DOHH2 (cell line): ENCODE data around the gene OR3A2.

Source experiments
- EZH2phosphoT487 ChIP-seq: fragments of 200-600 bp; sonication (generic); IDR thresholded peaks from 2 replicates; pipeline ENCODE4 v1.6.1; 2017; ENCODE audit warnings: borderline replicate concordance, mild to moderate bottlenecking, antibody characterized with exemption, low read length, moderate library complexity, mixed read lengths
- TF ChIP-seq, protein P1 (sequence below): fragments of 200-600 bp; sonication (generic); IDR thresholded peaks from one replicate; pipeline ENCODE4 v1.5.1; 2014; ENCODE audit warnings: antibody characterized with exemption, mild to moderate bottlenecking, low read depth, low read length; ENCODE audit not compliant: poor library complexity, severe bottlenecking

DNA sequence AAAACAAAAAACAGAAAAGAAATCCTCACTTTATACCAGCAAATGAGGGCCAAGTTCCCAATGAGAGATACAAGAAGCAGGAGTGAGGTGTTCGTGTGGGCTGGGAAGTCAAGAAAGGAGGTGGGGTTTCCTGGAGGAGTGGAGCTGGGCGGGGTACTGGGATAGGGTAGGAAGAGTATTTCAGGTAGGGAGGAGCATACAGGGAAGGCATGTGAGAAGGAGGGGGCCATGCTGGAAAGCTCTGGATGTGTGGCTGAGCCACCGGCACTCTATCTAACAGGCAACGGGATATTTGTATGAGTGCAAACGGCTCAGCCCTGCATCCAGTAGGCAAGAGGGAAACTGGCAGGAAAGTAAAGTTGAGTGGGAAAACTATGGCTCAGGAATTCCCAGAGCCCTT is 4.2 kb downstream of the OR3A2 start:
- TF ChIP-seq, protein P1, sequence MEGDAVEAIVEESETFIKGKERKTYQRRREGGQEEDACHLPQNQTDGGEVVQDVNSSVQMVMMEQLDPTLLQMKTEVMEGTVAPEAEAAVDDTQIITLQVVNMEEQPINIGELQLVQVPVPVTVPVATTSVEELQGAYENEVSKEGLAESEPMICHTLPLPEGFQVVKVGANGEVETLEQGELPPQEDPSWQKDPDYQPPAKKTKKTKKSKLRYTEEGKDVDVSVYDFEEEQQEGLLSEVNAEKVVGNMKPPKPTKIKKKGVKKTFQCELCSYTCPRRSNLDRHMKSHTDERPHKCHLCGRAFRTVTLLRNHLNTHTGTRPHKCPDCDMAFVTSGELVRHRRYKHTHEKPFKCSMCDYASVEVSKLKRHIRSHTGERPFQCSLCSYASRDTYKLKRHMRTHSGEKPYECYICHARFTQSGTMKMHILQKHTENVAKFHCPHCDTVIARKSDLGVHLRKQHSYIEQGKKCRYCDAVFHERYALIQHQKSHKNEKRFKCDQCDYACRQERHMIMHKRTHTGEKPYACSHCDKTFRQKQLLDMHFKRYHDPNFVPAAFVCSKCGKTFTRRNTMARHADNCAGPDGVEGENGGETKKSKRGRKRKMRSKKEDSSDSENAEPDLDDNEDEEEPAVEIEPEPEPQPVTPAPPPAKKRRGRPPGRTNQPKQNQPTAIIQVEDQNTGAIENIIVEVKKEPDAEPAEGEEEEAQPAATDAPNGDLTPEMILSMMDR: no peak
- no peak for TF ChIP-seq EZH2phosphoT487
